Gastrocnemius medialis (tissue), 4 donors: ENCODE results near the gene RPL19. TPM values are rescaled to one million over a fixed set of nuclear protein-coding genes. Genes with fewer than 3 reads are reported as not detected.

ENCODE experiments used
- ATAC-seq, 2 donors: fragments of 150-250 bp; one replicate each; pipeline ENCODE4 v1.9.1; 2016
- DNase-seq, 2 donors: peaks; one replicate each; pipeline ENCODE4 v3.0.0-alpha.2; 2019
- H3K27ac ChIP-seq, 4 donors: fragments of 200-600 bp; sonication (generic); 1 replicate in 1 of 4; 2 replicates in 3 of 4; pipeline ENCODE4 v1.5.1; 2016 to 2018; ENCODE audit warnings: mild to moderate bottlenecking in 2 of 4, moderate library complexity in 1 of 4
- H3K27me3 ChIP-seq, 3 donors: fragments of 200-600 bp; sonication (generic) in 2 of 3; 1 replicate in 1 of 3; 2 replicates in 2 of 3; pipeline versions ENCODE4 v1.5.1 to v1.6.0; 2016 to 2019; ENCODE audit warnings: mild to moderate bottlenecking in 1 of 3, moderate library complexity in 1 of 3
- H3K36me3 ChIP-seq, 2 donors: fragments of 200-600 bp; sonication (generic) in 1 of 2; one replicate each; pipeline ENCODE4 v1.5.1; 2017 to 2018
- H3K4me1 ChIP-seq, 2 donors: fragments of 200-600 bp; sonication (generic) in 1 of 2; one replicate each; pipeline ENCODE4 v1.5.1; 2016 to 2017; ENCODE audit warnings: mild to moderate bottlenecking in 2 of 2
- H3K4me3 ChIP-seq, 4 donors: fragments of 200-600 bp; sonication (generic) in 3 of 4; 1 replicate in 1 of 4; 2 replicates in 3 of 4; pipeline ENCODE4 v1.5.1; 2016 to 2019; ENCODE audit warnings: mild to moderate bottlenecking in 2 of 4
- H3K9me3 ChIP-seq, 3 donors: fragments of 200-600 bp; sonication (generic) in 2 of 3; 1 replicate in 1 of 3; 2 replicates in 2 of 3; pipeline ENCODE4 v1.5.1; 2016 to 2019
- CTCF ChIP-seq, 5 experiments: fragments of 450-650 bp in 3 of 5; fragments of 200-600 bp in 2 of 5; sonication (generic) in 2 of 5; IDR thresholded peaks in 4 of 5; conservative IDR thresholded peaks in 1 of 5; 1 replicate in 4 of 5; 2 replicates in 1 of 5; pipeline ENCODE4 v1.5.1; 2016 to 2019; ENCODE audit warnings: antibody characterized with exemption in 5 of 5, mild to moderate bottlenecking in 3 of 5, moderate library complexity in 3 of 5
- POLR2A ChIP-seq, 2 donors: fragments of 450-650 bp; IDR thresholded peaks; one replicate each; pipeline ENCODE4 v1.6.1; 2017; ENCODE audit warnings: antibody characterized with exemption in 2 of 2, mild to moderate bottlenecking in 2 of 2, moderate library complexity in 2 of 2
- in situ Hi-C, 4 donors: fragments of 200-750 bp; cut with MboI; loops; one replicate each; pipeline versions ENCODE4 v1.15.0 to v1.8.0; 2017; ENCODE audit warnings: low sequenced_read_pairs in 4 of 4
- intact Hi-C: fragments of 100-400 bp; cut with DNase I; formaldehyde crosslinking; loops from one replicate; pipeline ENCODE4 v1.15.1; 2023; ENCODE audit warnings: low total_unique reads
- total RNA-seq, 4 donors: library from RNA; depleted of rRNA; stranded (reverse); fragments of >200 nt; gene quantifications; one replicate each; pipeline versions ENCODE4 v1.1.0 to v1.2.3, GENCODE V29; 2016

RPL19 gene
- total RNA-seq, 4 donors from 2014 or later: 1,960 to 2,584 (median 2,358) TPM

- intact Hi-C loops: no loop called here
- DNase-seq: peak in 1 of 2 donors; percentile 28
- no peaks in the 10 kb centered on the region for H3K9me3 ChIP-seq
- H3K4me1 ChIP-seq: peaks cover 12 to 26% of the 10 kb centered on the region in 2 donors
- H3K4me3 ChIP-seq: no peak overlapping the region
- in situ Hi-C loops: loop anchor here in 1 of 4 donors (25.0 kb wide), 1 partner anchor 311 kb away; the partner anchor contains the start of genes LASP1 and RPL23
- ATAC-seq: peak in 1 of 2 donors; percentile 1
- no peaks in the 10 kb centered on the region for H3K27me3 ChIP-seq
- TF ChIP-seq POLR2A (IDR thresholded peaks at IDR 0.05): no peak
- TF ChIP-seq CTCF (IDR thresholded peaks at IDR 0.05 in 4 of 5, conservative IDR thresholded peaks at IDR 0.05 in 1 of 5): no peak
- H3K27ac ChIP-seq: peak overlapping the region in 2 of 4 donors; percentile 69 to 74
- peaks cover 0 to 23% of the 10 kb centered on the region in 2 donors for H3K36me3 ChIP-seq
Observed at GRCh38 chr17:39173526-39174274, 26.4 kb upstream of the RPL19 start.

GRCh38 chr17:39174920-39175694, 25.0 kb upstream of the RPL19 start:
- ATAC-seq: peak; percentile 68
- no peak for TF ChIP-seq POLR2A (IDR thresholded peaks at IDR 0.05)
- peak; percentile 77 to 94 (median 84) for TF ChIP-seq CTCF (IDR thresholded peaks at IDR 0.05 in 4 of 5, conservative IDR thresholded peaks at IDR 0.05 in 1 of 5)
- intact Hi-C loops (loop anchor here (1.0 kb wide), 1 partner anchor 11 kb away; no protein-coding TSS in a partner anchor), in situ Hi-C loops (loop anchor here in 1 of 4 donors (25.0 kb wide), 1 partner anchor 313 kb away; the partner anchor contains the start of genes LASP1 and RPL23)
- H3K27me3 ChIP-seq: no peaks in the 10 kb centered on the region
- H3K9me3 ChIP-seq: no peaks in the 10 kb centered on the region
- no peak overlapping the region for H3K4me3 ChIP-seq
- H3K27ac ChIP-seq: peak overlapping the region; percentile 66 to 81 (median 72)
- peaks cover 0 to 34% of the 10 kb centered on the region in 2 donors for H3K36me3 ChIP-seq
- peak; percentile 55 to 77 for DNase-seq
- H3K4me1 ChIP-seq: peaks cover 12 to 26% of the 10 kb centered on the region in 2 donors

- DNase-seq (peak in 1 of 2 donors; percentile 70), ATAC-seq (peak; percentile 58 to 78)
- in situ Hi-C loops: no loop called here
- TF ChIP-seq POLR2A (IDR thresholded peaks at IDR 0.05) (no peak), CTCF (IDR thresholded peaks at IDR 0.05 in 4 of 5, conservative IDR thresholded peaks at IDR 0.05 in 1 of 5) (no peak)
- H3K4me3 ChIP-seq: no peak overlapping the region
- intact Hi-C loops: loop anchor here (1.0 kb wide), 1 partner anchor 11 kb away; no protein-coding TSS in a partner anchor
- peak overlapping the region; percentile 66 to 81 (median 72) for H3K27ac ChIP-seq
- H3K4me1 ChIP-seq: peaks cover 12 to 26% of the 10 kb centered on the region in 2 donors
- peaks cover 0 to 40% of the 10 kb centered on the region in 2 donors for H3K36me3 ChIP-seq
- H3K27me3 ChIP-seq: no peaks in the 10 kb centered on the region
- no peaks in the 10 kb centered on the region for H3K9me3 ChIP-seq
Observed at GRCh38 chr17:39175695-39176093, 24.4 kb upstream of the RPL19 start.

GRCh38 chr17:39177256-39177655, 22.8 kb upstream of the RPL19 start:
- Histone ChIP-seq H3K9me3 (no peaks in the 10 kb centered on the region), H3K27me3 (no peaks in the 10 kb centered on the region), H3K27ac (peak overlapping the region; percentile 40 to 74 (median 59)), H3K4me1 (peaks cover 12 to 26% of the 10 kb centered on the region in 2 donors), H3K4me3 (no peak overlapping the region), H3K36me3 (peaks cover 0 to 54% of the 10 kb centered on the region in 2 donors)
- DNase-seq: no peak
- no peak for ATAC-seq
- intact Hi-C loops: no loop called here
- TF ChIP-seq POLR2A (IDR thresholded peaks at IDR 0.05) (no peak), CTCF (IDR thresholded peaks at IDR 0.05 in 4 of 5, conservative IDR thresholded peaks at IDR 0.05 in 1 of 5) (no peak)
- in situ Hi-C loops: no loop called here
